RWPE1 (cell line): ENCODE results near the gene CXXC4.

ENCODE experiments used
- CTCF ChIA-PET: fragments of 350-600 bp; sonication (Branson Sonifier 250); formaldehyde crosslinking; extraction: SDS; loops from one replicate; lab custom pipeline; 2021; lab: Yijun Ruan, JAX
- POLR2A ChIA-PET: fragments of 400-600 bp; formaldehyde crosslinking; extraction: SDS; loops from one replicate; lab custom pipeline; 2020; ENCODE audit warnings: antibody characterized with exemption; ENCODE audit not compliant: low non-redundant PET; lab: Yijun Ruan, JAX
- DNase-seq: peaks from one replicate; pipeline ENCODE4 v3.0.0; 2012; ENCODE audit warnings: low spot score
- H3K27ac ChIP-seq: fragments of 450-650 bp; 2 replicates; pipeline ENCODE4 v1.5.1; 2017
- CTCF ChIP-seq: fragments of 450-650 bp; conservative IDR thresholded peaks from 2 replicates; pipeline ENCODE4 v1.5.1; 2017; ENCODE audit warnings: low read depth, mild to moderate bottlenecking

CXXC4 gene

GRCh38 chr4:104490770-104491480 lies 3.8 kb downstream of the CXXC4 start:
- DNase-seq = peak; percentile 13
- ChIA-PET CTCF (no interaction called here), POLR2A (no interaction called here)
- no peak for TF ChIP-seq CTCF
- no peak overlapping the region for H3K27ac ChIP-seq

- ChIA-PET CTCF (no interaction called here), POLR2A (no interaction called here)
- DNase-seq = no peak
- no peak for TF ChIP-seq CTCF
- no peak overlapping the region for H3K27ac ChIP-seq
Observed at GRCh38 chr4:104490096-104490769, 4.5 kb downstream of the CXXC4 start.

- POLR2A ChIA-PET = no interaction called here
- no peak for DNase-seq
- H3K27ac ChIP-seq = no peak overlapping the region
- CTCF ChIA-PET = no interaction called here
- no peak for TF ChIP-seq CTCF
Observed at GRCh38 chr4:104489731-104490095, 5.0 kb downstream of the CXXC4 start.

- H3K27ac ChIP-seq = no peak overlapping the region
- TF ChIP-seq CTCF = no peak
- no peak for DNase-seq
- ChIA-PET CTCF (no interaction called here), POLR2A (no interaction called here)
Observed at GRCh38 chr4:104488151-104488550, 6.5 kb downstream of the CXXC4 start.

- H3K27ac ChIP-seq = no peak overlapping the region
- DNase-seq = no peak
- POLR2A ChIA-PET = no interaction called here
- CTCF ChIA-PET = interaction anchor here (0.7 kb wide), 1 partner anchor 419 kb away, joined by 3 read pairs; no protein-coding TSS in a partner anchor
- no peak for TF ChIP-seq CTCF
Observed at GRCh38 chr4:104486716-104487504, 7.8 kb downstream of the CXXC4 start.

- no peak for DNase-seq
- CTCF ChIA-PET = no interaction called here
- POLR2A ChIA-PET = no interaction called here
- H3K27ac ChIP-seq = no peak overlapping the region
- TF ChIP-seq CTCF = no peak
Observed at GRCh38 chr4:104475652-104476051, 19.0 kb downstream of the CXXC4 start.
